ENCODE results near the gene KCMF1.

The KCMF1 gene

DNA sequence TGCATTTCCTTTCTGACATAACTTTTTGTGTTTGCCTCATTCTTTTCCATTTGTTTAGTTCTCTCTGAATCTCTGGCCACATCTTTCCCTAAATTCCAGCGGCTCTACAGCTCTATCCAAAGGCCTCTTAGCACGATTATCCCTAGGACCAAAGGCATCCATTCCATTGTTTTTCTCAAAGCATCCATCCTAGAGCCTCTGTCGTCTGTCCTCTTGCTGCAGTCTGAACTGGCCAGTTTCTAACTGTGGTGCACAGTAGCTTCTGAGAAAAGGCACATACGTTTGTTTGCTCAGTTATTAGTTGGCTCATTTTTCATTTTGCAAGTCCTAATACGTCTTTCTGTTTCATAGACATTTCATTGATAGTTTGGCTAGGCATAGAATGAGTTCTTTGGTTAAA, 116.6 kb downstream of the KCMF1 start:
- no peak for DNase-seq

DNA sequence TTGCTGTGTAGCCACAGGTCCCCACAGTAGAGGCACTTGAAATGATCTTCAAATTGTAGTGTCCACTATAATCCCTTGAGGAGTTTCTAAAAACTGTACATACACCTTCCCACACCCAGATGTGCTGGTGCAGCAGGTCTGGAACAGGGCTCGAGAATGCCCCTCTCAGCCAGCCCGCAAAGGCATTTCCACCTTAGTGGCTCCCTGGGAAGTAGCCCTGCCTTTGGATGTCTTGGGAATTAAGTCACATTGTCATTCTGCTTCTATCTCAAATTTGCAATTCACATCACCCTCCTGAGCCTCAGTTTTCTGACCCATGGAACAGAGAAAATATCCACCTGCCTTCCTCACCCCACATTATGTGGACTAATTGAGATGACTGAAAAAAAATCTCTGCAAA, 118.0 kb downstream of the KCMF1 start:
- no peak for DNase-seq

- DNase-seq, result peak; percentile 93
Measured at GRCh38 chr2:85089585-85089984, 118.6 kb downstream of the KCMF1 start.

GRCh38 chr2:85091838-85092237, 120.9 kb downstream of the KCMF1 start:
- DNase-seq, result peak; percentile 39

- no peak for DNase-seq
Measured at GRCh38 chr2:85095094-85095493, 124.1 kb downstream of the KCMF1 start.

- no peak for DNase-seq
Measured at GRCh38 chr2:85096616-85097015, 125.7 kb downstream of the KCMF1 start.

GRCh38 chr2:85104228-85104627, 133.3 kb downstream of the KCMF1 start:
- DNase-seq, result no peak

DNA sequence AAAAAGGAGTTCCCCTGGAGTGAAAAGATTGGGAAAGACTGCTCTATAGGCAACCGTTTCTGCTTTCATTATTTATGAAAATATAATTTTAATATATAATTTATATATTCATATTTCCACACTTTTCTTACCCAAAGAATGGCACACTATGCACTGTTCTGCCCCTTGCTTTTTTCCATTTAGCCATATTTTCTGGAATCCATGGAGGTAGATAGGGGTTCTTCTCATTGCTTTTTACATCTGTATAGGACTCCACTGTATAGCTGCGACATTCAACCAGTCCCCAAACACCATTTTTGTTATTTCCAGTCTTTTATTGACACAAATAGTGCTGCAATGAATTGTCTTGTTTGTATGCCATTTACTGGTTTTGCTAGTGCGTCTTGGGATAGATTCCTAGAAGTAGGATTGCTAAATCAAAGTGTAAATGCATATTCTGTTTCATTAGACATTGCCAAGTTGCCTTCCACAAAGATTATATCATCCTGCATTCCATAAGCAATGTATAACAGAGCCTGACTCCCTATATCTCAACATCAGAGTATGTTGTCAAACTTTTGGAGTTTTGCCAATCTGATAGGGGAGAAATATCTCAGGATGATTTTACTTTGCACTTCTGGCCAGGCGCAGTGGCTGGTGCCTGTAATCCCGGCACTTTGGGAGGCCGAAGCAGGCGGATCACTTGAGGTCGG, 135.7 kb downstream of the KCMF1 start:
- DNase-seq, result no peak
